GM19328 (cell line): Measurements from ENCODE around the gene IDH3G.

Experiments used
- ATAC-seq: cut with Tn5 transposase; IDR thresholded peaks from one replicate; pipeline ENCODE4 v1.9.1; 2021; ENCODE audit warnings: mild to moderate bottlenecking, moderate library complexity; ENCODE audit not compliant: unreplicated experiment

IDH3G gene

GRCh38 chrX:153791104-153791852, 2.9 kb downstream of the IDH3G start:
- ATAC-seq = no peak

DNA sequence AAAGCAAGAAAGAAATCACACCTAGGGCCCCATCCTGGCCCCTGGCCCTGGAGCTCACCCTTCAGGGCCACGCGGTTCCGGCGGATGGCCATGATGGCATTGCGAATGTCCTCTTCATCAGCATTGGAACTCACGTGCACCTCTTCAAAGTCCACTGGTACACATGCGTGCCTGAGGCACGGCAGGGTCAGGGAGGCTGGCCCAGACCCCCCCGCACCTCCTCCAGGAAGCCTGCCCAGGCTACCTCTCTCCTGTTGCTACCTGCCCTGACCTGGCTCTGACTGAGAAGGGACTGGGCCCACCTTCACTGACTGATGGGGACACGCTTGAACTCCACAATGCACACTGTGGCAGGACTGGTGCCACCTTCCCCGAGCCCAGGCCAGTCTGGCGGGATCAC, 4.5 kb downstream of the IDH3G start:
- ATAC-seq = no peak

DNA sequence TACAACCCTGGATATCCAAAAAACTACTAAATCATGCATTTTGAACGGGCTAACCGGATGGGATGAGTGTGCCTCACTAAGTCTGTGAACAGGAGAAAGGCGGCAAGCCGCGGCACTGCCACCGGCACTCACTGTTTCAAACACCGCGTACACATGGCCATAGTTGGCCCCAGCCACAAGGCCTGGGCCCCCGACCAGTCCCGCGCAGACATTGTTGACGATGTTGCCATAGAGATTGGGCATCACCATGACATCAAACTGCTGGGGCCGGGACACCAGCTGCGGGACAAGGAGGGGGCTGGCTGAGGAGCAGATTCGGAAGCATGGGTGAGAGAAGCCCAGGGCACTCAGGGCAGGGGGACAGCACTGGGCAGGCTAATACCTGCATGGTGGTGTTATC, 7.5 kb downstream of the IDH3G start:
- ATAC-seq = no peak

DNA sequence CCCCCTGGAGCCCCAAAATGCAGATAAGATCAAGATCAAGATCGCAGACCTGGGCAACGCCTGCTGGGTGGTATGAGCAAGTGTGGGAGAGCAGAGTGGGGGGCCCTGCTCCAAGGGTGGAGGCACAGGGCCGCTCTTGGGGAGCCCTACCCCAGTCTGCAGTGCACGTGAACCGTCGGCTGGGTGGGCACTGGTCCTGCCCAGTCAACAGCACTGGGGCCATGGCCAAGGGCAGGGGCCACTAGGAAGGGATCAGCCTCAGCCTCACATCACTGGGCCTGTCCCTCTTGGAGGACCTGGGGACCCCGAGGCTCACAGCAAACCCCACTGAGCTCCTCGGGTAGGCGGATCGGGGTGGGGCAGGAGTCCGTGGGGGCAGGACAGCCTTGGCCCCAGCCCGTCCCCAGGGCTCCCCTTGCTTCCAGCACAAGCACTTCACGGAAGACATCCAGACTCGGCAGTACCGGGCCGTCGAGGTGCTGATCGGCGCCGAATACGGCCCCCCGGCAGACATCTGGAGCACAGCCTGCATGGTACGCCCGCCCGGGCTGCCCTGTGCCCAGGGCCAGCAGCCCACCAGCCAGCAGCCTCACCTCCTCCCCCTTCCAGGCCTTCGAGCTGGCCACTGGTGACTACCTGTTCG, 9.7 kb downstream of the IDH3G start:
- no peak for ATAC-seq

DNA sequence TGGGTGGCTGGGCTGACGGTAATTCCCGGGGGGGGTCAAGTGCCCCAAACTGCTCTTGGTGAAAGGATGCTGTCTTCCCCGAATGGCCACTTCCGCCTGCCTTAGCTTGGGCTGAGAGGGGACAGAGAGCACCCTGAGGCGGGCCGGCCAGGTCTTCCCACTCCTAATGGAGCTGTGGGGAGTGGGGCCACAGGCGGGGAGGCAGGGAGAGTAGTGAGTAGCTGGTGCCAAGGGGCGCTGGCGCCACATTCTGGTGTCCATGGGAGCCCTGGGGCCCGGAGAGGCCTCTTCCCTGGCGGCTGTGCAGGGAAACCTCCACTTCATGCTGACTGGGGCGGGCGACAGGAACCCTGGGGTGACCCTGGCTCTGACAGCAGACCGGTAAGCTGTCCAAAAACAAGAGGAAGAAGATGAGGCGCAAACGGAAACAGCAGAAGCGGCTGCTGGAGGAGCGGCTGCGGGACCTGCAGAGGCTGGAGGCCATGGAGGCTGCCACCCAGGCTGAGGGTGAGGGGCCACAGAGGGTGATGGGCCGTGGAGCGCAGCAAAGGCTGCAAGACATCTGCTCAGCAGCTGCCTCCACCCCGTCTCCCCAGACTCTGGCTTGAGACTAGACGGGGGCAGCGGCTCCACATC, 10.7 kb downstream of the IDH3G start:
- ATAC-seq = no peak

DNA sequence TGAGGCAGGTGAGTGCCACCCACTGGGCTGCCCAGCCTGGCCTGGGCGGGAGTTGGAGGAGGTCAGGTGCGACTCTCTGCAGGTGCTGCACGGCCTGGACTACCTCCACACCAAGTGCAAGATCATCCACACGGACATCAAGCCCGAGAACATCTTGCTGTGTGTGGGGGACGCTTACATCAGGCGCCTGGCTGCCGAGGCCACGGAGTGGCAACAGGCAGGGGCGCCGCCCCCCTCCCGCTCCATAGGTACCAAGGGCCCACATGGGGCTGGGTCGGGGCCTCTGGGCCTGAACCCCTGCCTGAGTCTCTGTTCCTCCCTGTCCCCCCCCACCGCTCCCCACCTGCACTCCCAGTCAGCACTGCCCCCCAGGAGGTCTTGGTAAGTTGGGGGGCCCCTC, 11.3 kb downstream of the IDH3G start:
- ATAC-seq = no peak

DNA sequence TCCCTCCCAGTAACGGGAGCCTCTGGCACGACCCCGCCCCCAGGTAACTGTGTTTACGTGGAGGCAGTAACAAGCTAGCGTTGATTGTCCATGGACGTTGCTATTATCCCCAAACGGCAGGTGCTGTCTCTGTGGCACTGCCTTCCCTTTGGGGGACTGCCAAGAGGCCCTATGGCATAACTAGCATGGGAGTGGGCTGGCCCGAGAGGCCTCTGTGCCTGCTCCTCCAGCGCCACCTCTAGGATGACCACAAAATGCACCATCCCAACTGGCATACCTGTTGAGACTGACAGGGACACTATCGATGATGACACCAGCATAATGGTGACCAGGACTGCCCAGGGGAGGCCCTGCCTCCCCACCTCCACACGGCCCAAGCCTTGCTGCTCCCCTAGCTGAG, 11.9 kb downstream of the IDH3G start:
- no peak for ATAC-seq

GRCh38 chrX:153781428-153782047, 12.6 kb downstream of the IDH3G start:
- no peak for ATAC-seq

GRCh38 chrX:153780678-153781427, 13.3 kb downstream of the IDH3G start, which contains the start of gene SRPK3:
TSS of gene SRPK3 (plus strand) at chrX:153781041. CDS start at chrX:153781087, 46 bp downstream.
- no peak for ATAC-seq

DNA sequence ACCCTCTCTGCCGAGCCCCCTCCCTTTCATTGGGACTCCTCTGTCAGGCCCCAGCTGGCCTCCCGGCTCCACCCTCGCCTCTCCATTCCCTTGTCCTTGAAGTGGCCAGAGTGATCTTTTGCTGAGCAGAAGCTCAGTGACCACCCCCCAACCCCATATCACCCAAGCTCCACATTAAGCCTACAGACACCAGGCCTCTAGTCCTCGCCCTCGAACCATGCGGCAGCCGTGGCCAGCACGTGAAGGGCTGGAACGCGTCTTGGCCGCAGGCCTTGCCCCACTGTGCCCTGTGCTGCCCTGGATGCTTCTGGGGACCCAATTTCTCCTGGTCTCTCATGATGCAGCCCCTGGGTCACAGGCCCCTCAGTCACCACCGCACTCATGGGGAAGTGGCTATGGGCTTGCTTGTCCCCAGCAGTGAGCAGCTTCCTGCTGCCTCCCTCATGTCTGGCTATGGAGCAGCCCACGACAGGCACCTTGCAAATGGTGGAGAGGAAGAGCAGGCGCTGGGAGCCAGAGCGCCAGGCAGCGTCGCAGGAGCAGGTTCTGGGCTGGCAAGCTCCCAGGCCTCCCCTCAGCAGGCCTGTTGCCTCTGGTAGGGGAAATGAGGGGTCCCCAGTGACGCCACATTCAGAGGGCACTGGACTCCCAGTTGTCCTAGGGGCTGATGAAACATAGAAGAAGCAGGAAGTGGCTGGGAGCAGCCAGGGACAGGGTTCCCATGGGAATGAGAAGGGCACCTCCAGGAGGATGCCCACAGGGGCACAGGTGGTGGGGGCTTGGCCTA, 14.1 kb downstream of the IDH3G start:
- no peak for ATAC-seq

- no peak for ATAC-seq
Observed at GRCh38 chrX:153778684-153779101, 15.5 kb downstream of the IDH3G start.

- ATAC-seq = no peak
Observed at GRCh38 chrX:153778181-153778580, 16.0 kb downstream of the IDH3G start.

DNA sequence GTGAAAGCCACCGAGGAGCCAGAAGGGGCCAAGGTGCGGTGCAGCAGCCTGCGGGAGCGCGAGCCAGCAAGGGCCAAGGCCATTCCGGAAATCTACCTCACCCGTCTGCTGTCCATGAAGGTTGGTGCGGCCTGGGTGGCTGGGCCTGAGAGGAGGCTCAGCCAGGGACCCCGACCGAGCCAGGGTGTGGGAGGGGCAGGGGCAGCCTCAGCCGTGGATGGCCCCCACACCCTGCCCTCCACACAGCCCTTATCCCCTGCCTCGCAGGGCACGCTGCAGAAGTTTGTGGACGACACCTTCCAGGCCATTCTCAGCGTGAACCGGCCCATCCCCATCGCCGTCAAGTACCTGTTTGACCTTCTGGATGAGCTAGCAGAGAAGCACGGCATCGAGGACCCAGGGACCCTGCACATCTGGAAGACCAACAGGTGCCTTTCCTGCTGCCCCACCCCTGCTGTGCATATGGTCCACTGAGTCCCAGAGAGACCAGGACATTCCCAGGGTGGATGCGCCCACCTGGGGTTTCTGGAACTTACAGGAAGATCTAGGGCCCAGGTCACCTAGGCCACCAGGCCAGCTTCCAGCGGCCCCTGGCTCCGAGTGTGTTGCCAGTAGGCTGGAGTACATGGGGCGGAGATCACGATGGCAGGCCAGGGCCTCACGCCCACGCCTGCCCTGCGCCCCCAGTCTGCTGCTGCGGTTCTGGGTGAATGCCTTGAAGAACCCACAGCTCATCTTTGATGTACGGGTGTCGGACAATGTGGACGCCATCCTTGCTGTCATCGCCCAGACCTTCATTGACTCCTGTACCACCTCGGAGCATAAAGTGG, 16.7 kb downstream of the IDH3G start:
- no peak for ATAC-seq

DNA sequence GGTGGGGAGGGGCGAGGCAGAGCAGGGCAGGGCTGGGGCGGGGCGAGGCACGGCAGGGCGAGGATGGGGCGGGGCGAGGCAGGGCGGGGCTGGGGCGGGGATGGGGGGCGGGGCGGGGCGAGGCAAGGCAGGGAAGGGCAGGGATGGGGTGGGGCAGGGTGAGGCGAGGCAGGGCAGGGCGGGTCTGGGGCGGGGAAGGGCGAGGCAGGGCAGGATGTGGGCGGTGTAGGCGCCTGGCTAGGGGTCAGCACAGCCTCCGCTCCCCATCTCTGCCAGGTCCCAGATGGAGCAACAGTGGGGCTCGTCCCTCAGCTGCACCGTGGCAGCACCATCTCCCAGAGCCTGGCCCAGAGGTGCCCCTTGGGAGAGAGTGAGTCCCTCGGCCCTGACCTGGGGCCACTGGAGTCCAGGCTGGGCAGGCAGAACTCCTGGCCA, 17.5 kb downstream of the IDH3G start:
- ATAC-seq = no peak

DNA sequence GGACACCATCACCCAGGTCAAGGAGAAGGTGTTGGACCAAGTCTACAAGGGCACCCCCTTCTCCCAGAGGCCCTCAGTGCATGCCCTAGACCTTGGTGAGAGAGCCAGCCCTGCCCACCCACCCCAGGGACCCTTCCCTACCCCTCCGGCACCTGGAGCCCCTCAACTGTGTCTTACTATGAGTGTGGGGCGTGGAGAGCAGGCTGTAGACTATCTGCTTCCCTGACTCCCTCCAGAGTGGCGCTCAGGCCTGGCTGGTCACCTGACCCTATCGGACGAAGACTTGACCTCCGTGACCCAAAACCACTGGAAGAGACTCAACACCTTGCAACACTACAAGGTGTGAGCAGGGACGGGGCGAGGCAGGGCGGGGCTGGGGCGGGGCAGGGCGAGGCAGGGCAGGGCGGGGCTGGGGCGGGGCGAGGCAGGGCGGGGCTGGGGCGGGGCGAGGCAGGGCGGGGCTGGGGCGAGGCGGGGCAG, 18.0 kb downstream of the IDH3G start:
- ATAC-seq = no peak

DNA sequence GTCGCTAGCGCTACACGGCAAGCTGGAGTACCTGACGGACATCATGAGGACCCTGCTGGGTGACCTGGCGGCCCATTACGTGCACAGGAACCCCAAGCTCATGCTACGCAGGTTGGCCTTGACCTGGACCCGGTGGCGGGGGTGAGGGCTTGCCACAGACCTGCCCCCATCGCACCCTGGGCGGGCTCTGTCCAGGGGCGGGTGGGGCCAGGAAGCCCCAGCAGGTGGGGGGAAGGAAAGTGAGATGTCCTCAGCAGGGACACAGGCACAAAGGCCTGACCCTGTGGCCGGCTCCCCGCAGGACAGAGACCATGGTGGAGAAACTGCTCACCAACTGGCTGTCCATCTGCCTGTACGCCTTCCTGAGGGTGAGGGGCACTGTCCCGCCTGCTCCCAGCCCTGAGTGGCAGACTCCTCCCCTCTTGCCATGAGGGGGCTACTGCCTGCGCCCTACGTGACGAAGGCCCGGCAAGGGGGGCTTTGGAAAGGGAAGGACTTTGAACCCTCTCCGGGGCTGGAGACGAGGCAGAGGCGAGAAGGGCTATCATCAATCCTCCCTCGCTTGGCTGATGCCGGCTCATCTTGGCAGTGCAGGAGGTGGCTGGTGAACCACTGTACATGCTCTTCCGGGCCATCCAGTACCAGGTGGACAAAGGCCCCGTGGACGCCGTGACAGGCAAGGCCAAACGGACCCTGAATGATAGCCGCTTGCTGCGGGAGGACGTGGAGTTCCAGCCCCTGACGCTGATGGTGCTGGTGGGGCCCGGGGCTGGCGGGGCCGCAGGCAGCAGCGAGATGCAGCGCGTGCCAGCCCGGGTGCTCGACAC, 18.7 kb downstream of the IDH3G start:
- no peak for ATAC-seq

- no peak for ATAC-seq
Observed at GRCh38 chrX:153774576-153775292, 19.4 kb downstream of the IDH3G start.
